Astrocyte (in vitro differentiated cells and primary cell): ENCODE data around the gene NGB.

Experiments used
- EZH2 ChIP-seq: IDR thresholded peaks from 2 replicates; pipeline ENCODE4 v1.6.1; 2012; ENCODE audit warnings: mild to moderate bottlenecking, low read length, inconsistent platforms; ENCODE audit not compliant: insufficient read depth
- TF ChIP-seq, protein P1 (sequence below): IDR thresholded peaks from 2 replicates; pipeline ENCODE4 v1.5.1; 2011; ENCODE audit warnings: low read depth, mild to moderate bottlenecking, inconsistent platforms, low read length, moderate library complexity; ENCODE audit not compliant: insufficient read depth

GRCh38 chr14:77305696-77306095 lies 34.7 kb upstream of the NGB start:
- TF ChIP-seq, protein P1, sequence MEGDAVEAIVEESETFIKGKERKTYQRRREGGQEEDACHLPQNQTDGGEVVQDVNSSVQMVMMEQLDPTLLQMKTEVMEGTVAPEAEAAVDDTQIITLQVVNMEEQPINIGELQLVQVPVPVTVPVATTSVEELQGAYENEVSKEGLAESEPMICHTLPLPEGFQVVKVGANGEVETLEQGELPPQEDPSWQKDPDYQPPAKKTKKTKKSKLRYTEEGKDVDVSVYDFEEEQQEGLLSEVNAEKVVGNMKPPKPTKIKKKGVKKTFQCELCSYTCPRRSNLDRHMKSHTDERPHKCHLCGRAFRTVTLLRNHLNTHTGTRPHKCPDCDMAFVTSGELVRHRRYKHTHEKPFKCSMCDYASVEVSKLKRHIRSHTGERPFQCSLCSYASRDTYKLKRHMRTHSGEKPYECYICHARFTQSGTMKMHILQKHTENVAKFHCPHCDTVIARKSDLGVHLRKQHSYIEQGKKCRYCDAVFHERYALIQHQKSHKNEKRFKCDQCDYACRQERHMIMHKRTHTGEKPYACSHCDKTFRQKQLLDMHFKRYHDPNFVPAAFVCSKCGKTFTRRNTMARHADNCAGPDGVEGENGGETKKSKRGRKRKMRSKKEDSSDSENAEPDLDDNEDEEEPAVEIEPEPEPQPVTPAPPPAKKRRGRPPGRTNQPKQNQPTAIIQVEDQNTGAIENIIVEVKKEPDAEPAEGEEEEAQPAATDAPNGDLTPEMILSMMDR = no peak
- no peak for TF ChIP-seq EZH2
